Mesenchymal stem cell (in vitro differentiated cells and primary cell): ENCODE results near the gene TLCD1.

Source experiments
- DNase-seq: peaks from one replicate; pipeline ENCODE4 v3.0.0-alpha.2; 2013
- H2AFZ ChIP-seq: one replicate; pipeline ENCODE4 v1.6.1; 2013; ENCODE audit warnings: low read depth, mild to moderate bottlenecking, control low read depth, inconsistent platforms, low read length, moderate library complexity
- H2AK5ac ChIP-seq: 2 replicates; pipeline ENCODE4 v1.6.1; 2013; ENCODE audit warnings: low read length, moderate library complexity, mild to moderate bottlenecking, inconsistent platforms; ENCODE audit not compliant: severe bottlenecking
- H2BK120ac ChIP-seq: one replicate; pipeline ENCODE4 v1.6.1; 2013; ENCODE audit warnings: low read depth, mild to moderate bottlenecking, inconsistent platforms, low read length, moderate library complexity
- H2BK12ac ChIP-seq, 2 experiments: one replicate each; pipeline ENCODE4 v1.6.1; 2013; ENCODE audit warnings: inconsistent platforms in 2 of 2, low read length in 2 of 2, mild to moderate bottlenecking in 2 of 2, moderate library complexity in 2 of 2, control low read depth in 1 of 2
- H2BK15ac ChIP-seq: one replicate; pipeline ENCODE4 v1.6.1; 2013; ENCODE audit warnings: mild to moderate bottlenecking, low read depth, inconsistent platforms; ENCODE audit not compliant: poor library complexity, severe bottlenecking
- H2BK5ac ChIP-seq: 2 replicates; pipeline ENCODE4 v1.6.1; 2013; ENCODE audit warnings: low read depth, mild to moderate bottlenecking, low read length, control low read depth, inconsistent platforms; ENCODE audit not compliant: poor library complexity, severe bottlenecking
- H3K14ac ChIP-seq, 2 experiments: one replicate each; pipeline ENCODE4 v1.6.1; 2013; ENCODE audit warnings: inconsistent platforms in 2 of 2, low read length in 2 of 2, control low read depth in 1 of 2, mild to moderate bottlenecking in 1 of 2, moderate library complexity in 1 of 2
- H3K18ac ChIP-seq, 2 experiments: one replicate each; pipeline ENCODE4 v1.6.1; 2013; ENCODE audit warnings: inconsistent platforms in 2 of 2, low read length in 2 of 2, control low read depth in 1 of 2, low read depth in 1 of 2, mild to moderate bottlenecking in 1 of 2
- H3K23ac ChIP-seq, 2 experiments: one replicate each; pipeline ENCODE4 v1.6.1; 2013; ENCODE audit warnings: inconsistent platforms in 2 of 2, low read length in 2 of 2, mild to moderate bottlenecking in 2 of 2, moderate library complexity in 2 of 2, control low read depth in 1 of 2
- H3K27ac ChIP-seq: 2 replicates; pipeline ENCODE4 v1.5.1; 2013; ENCODE audit warnings: mild to moderate bottlenecking, moderate library complexity, low read length, control low read depth, inconsistent platforms; ENCODE audit not compliant: poor library complexity, severe bottlenecking
- H3K27me3 ChIP-seq, 2 experiments: 2 replicates each; pipeline versions ENCODE4 v1.6.1 to v1.7.0; 2013; ENCODE audit warnings: low read length in 2 of 2, mild to moderate bottlenecking in 2 of 2, moderate library complexity in 2 of 2, control low read depth in 1 of 2, inconsistent platforms in 1 of 2; ENCODE audit not compliant: control insufficient read depth in 1 of 2, insufficient read depth in 1 of 2
- H3K36me3 ChIP-seq, 2 experiments: 2 replicates each; pipeline versions ENCODE4 v1.6.1 to v1.7.0; 2013; ENCODE audit warnings: low read length in 2 of 2, control low read depth in 1 of 2, inconsistent platforms in 1 of 2, low read depth in 1 of 2, mild to moderate bottlenecking in 1 of 2; ENCODE audit not compliant: insufficient read depth in 2 of 2, control insufficient read depth in 1 of 2
- H3K4ac ChIP-seq, 2 experiments: one replicate each; pipeline ENCODE4 v1.6.1; 2013; ENCODE audit warnings: inconsistent platforms in 2 of 2, low read length in 2 of 2, mild to moderate bottlenecking in 2 of 2, moderate library complexity in 2 of 2, control low read depth in 1 of 2, low read depth in 1 of 2
- H3K4me1 ChIP-seq: 2 replicates; pipeline ENCODE4 v1.6.1; 2013; ENCODE audit warnings: low read depth, low read length, control low read depth; ENCODE audit not compliant: control insufficient read depth, insufficient read depth
- H3K4me2 ChIP-seq: 2 replicates; pipeline ENCODE4 v1.6.1; 2013; ENCODE audit warnings: low read length, mild to moderate bottlenecking, inconsistent platforms; ENCODE audit not compliant: poor library complexity, severe bottlenecking
- H3K4me3 ChIP-seq, 2 experiments: 2 replicates each; pipeline versions ENCODE4 v1.5.1 to v1.7.0; 2013; ENCODE audit warnings: low read length in 2 of 2, mild to moderate bottlenecking in 2 of 2, control low read depth in 1 of 2, low read depth in 1 of 2; ENCODE audit not compliant: insufficient read depth in 1 of 2
- H3K79me1 ChIP-seq: replicated peaks from 2 replicates; pipeline ENCODE4 v1.6.1; 2013; ENCODE audit warnings: mild to moderate bottlenecking, control low read depth, low read length, inconsistent platforms; ENCODE audit not compliant: poor library complexity, severe bottlenecking
- H3K9ac ChIP-seq: 2 replicates; pipeline ENCODE4 v1.7.0; 2013; ENCODE audit warnings: mild to moderate bottlenecking, low read length, moderate library complexity
- H3K9me3 ChIP-seq: 2 replicates; pipeline ENCODE4 v1.7.0; 2013; ENCODE audit warnings: mild to moderate bottlenecking, low read length; ENCODE audit not compliant: control insufficient read depth
- H4K8ac ChIP-seq: one replicate; pipeline ENCODE4 v1.6.1; 2013; ENCODE audit warnings: inconsistent platforms, mild to moderate bottlenecking, low read length, moderate library complexity
- H4K91ac ChIP-seq: one replicate; pipeline ENCODE4 v1.6.1; 2013; ENCODE audit warnings: mild to moderate bottlenecking, low read length, inconsistent platforms
- WGBS: methylation state at CpG from one replicate; pipeline ENCODE4 v1.1.7; 2013; ENCODE audit warnings: mixed read lengths; 5-methylcytosine and 5-hydroxymethylcytosine counted together

TLCD1 gene

GRCh38 chr17:28743243-28744103 lies 17.4 kb upstream of the TLCD1 start, which contains the start of gene TRAF4:
TSS of gene TRAF4 (plus strand) at chr17:28744011. CDS start at chr17:28744113, 102 bp downstream.
- H3K4me3 ChIP-seq: peak within 1 kb of the TSS; percentile 89 to 91
- H3K4me1 ChIP-seq: peaks cover 37% of the 10 kb centered on the region
- H3K4me2 ChIP-seq: peak within 1 kb of the TSS; percentile 83
- H2BK120ac ChIP-seq: peak within 1 kb of the TSS; percentile 87
- peak within 1 kb of the TSS; percentile 98 for H4K91ac ChIP-seq
- H2BK5ac ChIP-seq: peak within 1 kb of the TSS; percentile 96
- peak within 1 kb of the TSS; percentile 98 for H3K27ac ChIP-seq
- peak within 1 kb of the TSS in 1 of 2 experiments; percentile 77 for H3K23ac ChIP-seq
- H2BK15ac ChIP-seq: peak within 1 kb of the TSS; percentile 93
- peak; percentile 95 for DNase-seq
- H3K27me3 ChIP-seq: no peaks in the 10 kb centered on the region
- peaks cover 30 to 49% of the 10 kb centered on the region in 2 experiments for H3K36me3 ChIP-seq
- peak within 1 kb of the TSS; percentile 99 for H3K9ac ChIP-seq
- peak within 1 kb of the TSS; percentile 96 to 99 for H3K18ac ChIP-seq
- peak within 1 kb of the TSS; percentile 32 to 49 for H2BK12ac ChIP-seq
- WGBS: under 1% methylated on average over 61 of the region's 70 CpGs
- H3K9me3 ChIP-seq: no peaks in the 10 kb centered on the region
- H2AFZ ChIP-seq: no peak within 1 kb of the TSS
- peak within 1 kb of the TSS; percentile 84 for H4K8ac ChIP-seq
- H3K14ac ChIP-seq: peak within 1 kb of the TSS; percentile 62 to 98
- no peak within 1 kb of the TSS for H2AK5ac ChIP-seq
- peak within 1 kb of the TSS; percentile 97 to 98 for H3K4ac ChIP-seq
- peaks cover 3% of the 10 kb centered on the region for H3K79me1 ChIP-seq

- H2BK5ac ChIP-seq: no peak overlapping the region
- peaks cover 3% of the 10 kb centered on the region for H3K79me1 ChIP-seq
- peak overlapping the region; percentile 84 for H2AK5ac ChIP-seq
- no peak overlapping the region for H2BK120ac ChIP-seq
- peak overlapping the region; percentile 13 to 73 for H3K18ac ChIP-seq
- no peak overlapping the region for H3K4me2 ChIP-seq
- no peak overlapping the region for H3K23ac ChIP-seq
- peak overlapping the region; percentile 71 for H4K91ac ChIP-seq
- WGBS: 97% methylated on average over 18 of the region's 19 CpGs
- H4K8ac ChIP-seq: peak overlapping the region; percentile 36
- H3K9ac ChIP-seq: no peak overlapping the region
- no peak overlapping the region for H3K4me3 ChIP-seq
- H3K27ac ChIP-seq: peak overlapping the region; percentile 11
- H3K4me1 ChIP-seq: peaks cover 23% of the 10 kb centered on the region
- peaks cover 18 to 42% of the 10 kb centered on the region in 2 experiments for H3K36me3 ChIP-seq
- H3K14ac ChIP-seq: no peak overlapping the region
- no peak for DNase-seq
- H2BK15ac ChIP-seq: peak overlapping the region; percentile 1
- H3K9me3 ChIP-seq: no peaks in the 10 kb centered on the region
- H3K4ac ChIP-seq: peak overlapping the region; percentile 19 to 46
- H2AFZ ChIP-seq: no peak overlapping the region
- H2BK12ac ChIP-seq: peak overlapping the region; percentile 17 to 49
- H3K27me3 ChIP-seq: no peaks in the 10 kb centered on the region
Measured at GRCh38 chr17:28741358-28742349, 15.6 kb upstream of the TLCD1 start.

GRCh38 chr17:28740406-28741357 lies 14.6 kb upstream of the TLCD1 start:
- no peaks in the 10 kb centered on the region for H3K9me3 ChIP-seq
- H2AK5ac ChIP-seq: no peak overlapping the region
- no peak overlapping the region for H3K23ac ChIP-seq
- no peak overlapping the region for H3K9ac ChIP-seq
- no peak overlapping the region for H2BK12ac ChIP-seq
- H3K27me3 ChIP-seq: no peaks in the 10 kb centered on the region
- no peak overlapping the region for H4K91ac ChIP-seq
- 96% methylated on average over 10 of the region's 10 CpGs for WGBS
- H3K27ac ChIP-seq: no peak overlapping the region
- peaks cover 3% of the 10 kb centered on the region for H3K79me1 ChIP-seq
- no peak overlapping the region for H4K8ac ChIP-seq
- H2BK5ac ChIP-seq: no peak overlapping the region
- peak overlapping the region; percentile 1 for H2BK15ac ChIP-seq
- no peak overlapping the region for H2BK120ac ChIP-seq
- H3K36me3 ChIP-seq: peaks cover 14 to 32% of the 10 kb centered on the region in 2 experiments
- no peak overlapping the region for H2AFZ ChIP-seq
- no peak overlapping the region for H3K4me2 ChIP-seq
- no peak overlapping the region for H3K18ac ChIP-seq
- H3K4me1 ChIP-seq: peaks cover 14% of the 10 kb centered on the region
- no peak overlapping the region for H3K4ac ChIP-seq
- no peak overlapping the region for H3K4me3 ChIP-seq
- H3K14ac ChIP-seq: no peak overlapping the region
- no peak for DNase-seq
